Measurements from ENCODE around the gene PEX3.
"Not testable (repeated sequence)": the region's sequence is repeated elsewhere in the genome, so short reads cannot be mapped to it uniquely, and the experiment has no call there.

The PEX3 gene

GRCh38 chr6:143450453-143451371 lies at the start of gene PEX3, which contains the start of gene ADAT2:
PEX3 (plus strand) TSS chr6:143450805; CDS start chr6:143451043, 238 bp downstream.
ADAT2 (minus strand) TSS chr6:143450695; CDS start chr6:143450658, 37 bp downstream.
- peak; percentile 91 for DNase-seq

- DNase-seq = no peak
Measured at GRCh38 chr6:143401068-143401446, 49.5 kb upstream of the PEX3 start.

- no peak for DNase-seq
Measured at GRCh38 chr6:143401636-143402370, 48.8 kb upstream of the PEX3 start.

- no peak for DNase-seq
Measured at GRCh38 chr6:143402721-143403336, 47.8 kb upstream of the PEX3 start.

GRCh38 chr6:143405373-143406154 lies 45.0 kb upstream of the PEX3 start:
- no peak for DNase-seq

- DNase-seq = no peak
Measured at GRCh38 chr6:143406673-143407072, 43.9 kb upstream of the PEX3 start.

- DNase-seq = no peak
Measured at GRCh38 chr6:143408151-143408786, 42.3 kb upstream of the PEX3 start.

- no peak for DNase-seq
Measured at GRCh38 chr6:143408787-143409162, 41.8 kb upstream of the PEX3 start.

GRCh38 chr6:143410859-143411270 lies 39.7 kb upstream of the PEX3 start:
- DNase-seq = no peak

GRCh38 chr6:143414769-143415168 lies 35.8 kb upstream of the PEX3 start:
- DNase-seq = no peak

GRCh38 chr6:143419526-143419925 lies 31.1 kb upstream of the PEX3 start:
- DNase-seq = no peak

GRCh38 chr6:143426026-143426425 lies 24.6 kb upstream of the PEX3 start:
- no peak for DNase-seq

GRCh38 chr6:143427109-143427817 lies 23.3 kb upstream of the PEX3 start:
- peak; percentile 56 for DNase-seq

GRCh38 chr6:143429970-143430369 lies 20.6 kb upstream of the PEX3 start:
- no peak for DNase-seq

GRCh38 chr6:143431226-143431625 lies 19.4 kb upstream of the PEX3 start:
- no peak for DNase-seq

- no peak for DNase-seq
Measured at GRCh38 chr6:143432588-143432987, 18.0 kb upstream of the PEX3 start.

GRCh38 chr6:143441010-143441409 lies 9.6 kb upstream of the PEX3 start:
- DNase-seq = no peak

- no peak for DNase-seq
Measured at GRCh38 chr6:143441680-143442545, 8.7 kb upstream of the PEX3 start.

GRCh38 chr6:143443096-143443495 lies 7.5 kb upstream of the PEX3 start:
- DNase-seq = no peak

GRCh38 chr6:143447865-143448264 lies 2.7 kb upstream of the PEX3 start:
- DNase-seq = not testable (repeated sequence)
